Measurements from ENCODE around the gene GALE.

DNA sequence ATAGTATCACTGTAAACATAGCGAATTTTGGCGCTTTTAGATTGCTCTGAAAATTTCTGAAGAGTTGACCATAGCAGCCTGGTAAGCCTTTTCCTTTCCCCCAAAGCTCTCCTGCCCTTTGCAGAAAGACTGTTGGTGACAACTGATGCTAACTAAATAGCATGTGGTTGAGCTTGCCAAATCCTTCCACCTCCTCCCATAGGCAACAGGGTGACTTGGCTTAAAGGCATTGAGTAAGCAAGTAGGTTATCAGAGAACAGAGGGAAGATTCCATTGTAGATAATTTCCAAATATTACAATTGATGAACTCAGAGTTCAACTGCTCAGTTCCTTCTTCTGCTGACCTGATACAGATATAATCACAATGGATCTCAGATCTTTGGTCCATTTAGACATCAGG, 44.6 kb upstream of the GALE start:
- TF ChIP-seq, protein P1, sequence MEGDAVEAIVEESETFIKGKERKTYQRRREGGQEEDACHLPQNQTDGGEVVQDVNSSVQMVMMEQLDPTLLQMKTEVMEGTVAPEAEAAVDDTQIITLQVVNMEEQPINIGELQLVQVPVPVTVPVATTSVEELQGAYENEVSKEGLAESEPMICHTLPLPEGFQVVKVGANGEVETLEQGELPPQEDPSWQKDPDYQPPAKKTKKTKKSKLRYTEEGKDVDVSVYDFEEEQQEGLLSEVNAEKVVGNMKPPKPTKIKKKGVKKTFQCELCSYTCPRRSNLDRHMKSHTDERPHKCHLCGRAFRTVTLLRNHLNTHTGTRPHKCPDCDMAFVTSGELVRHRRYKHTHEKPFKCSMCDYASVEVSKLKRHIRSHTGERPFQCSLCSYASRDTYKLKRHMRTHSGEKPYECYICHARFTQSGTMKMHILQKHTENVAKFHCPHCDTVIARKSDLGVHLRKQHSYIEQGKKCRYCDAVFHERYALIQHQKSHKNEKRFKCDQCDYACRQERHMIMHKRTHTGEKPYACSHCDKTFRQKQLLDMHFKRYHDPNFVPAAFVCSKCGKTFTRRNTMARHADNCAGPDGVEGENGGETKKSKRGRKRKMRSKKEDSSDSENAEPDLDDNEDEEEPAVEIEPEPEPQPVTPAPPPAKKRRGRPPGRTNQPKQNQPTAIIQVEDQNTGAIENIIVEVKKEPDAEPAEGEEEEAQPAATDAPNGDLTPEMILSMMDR (optimal IDR thresholded peaks at IDR 0.05 in 1 of 3, IDR thresholded peaks at IDR 0.05 in 1 of 3, conservative IDR thresholded peaks at IDR 0.05 in 1 of 3; ENCODE audit: extremely low read depth in 1 of 3, insufficient read depth in 2 of 3, low read length in 3 of 3) = no peak
- TF ChIP-seq EZH2 (IDR thresholded peaks at IDR 0.05; ENCODE audit: low read length) = no peak

All from keratinocyte (primary cell).